Liver (tissue), 9 donors: ENCODE data around the gene TGM2. TPM values are rescaled to one million over a fixed set of nuclear protein-coding genes. Genes with fewer than 3 reads are reported as not detected.

Experiments
- DNase-seq: peaks from one replicate; pipeline ENCODE4 v3.0.0-alpha.2; 2017; ENCODE audit warnings: low spot score
- H3K27ac ChIP-seq, 2 donors: one replicate each; pipeline ENCODE4 v1.7.0; 2013; ENCODE audit warnings: inconsistent platforms in 2 of 2, low read length in 2 of 2, control low read depth in 1 of 2, low read depth in 1 of 2, mild to moderate bottlenecking in 1 of 2
- H3K27me3 ChIP-seq, 4 donors: one replicate each; pipeline versions ENCODE4 v1.6.1 to v1.7.0; 2013; ENCODE audit warnings: low read length in 3 of 4, inconsistent platforms in 1 of 4, mild to moderate bottlenecking in 1 of 4, moderate library complexity in 1 of 4; ENCODE audit not compliant: control insufficient read depth in 4 of 4, insufficient read depth in 4 of 4
- H3K36me3 ChIP-seq, 4 donors: one replicate each; pipeline versions ENCODE4 v1.6.1 to v1.7.0; 2013; ENCODE audit warnings: low read length in 3 of 4, mild to moderate bottlenecking in 3 of 4, low read depth in 1 of 4, moderate library complexity in 1 of 4; ENCODE audit not compliant: control insufficient read depth in 4 of 4, insufficient read depth in 3 of 4
- H3K4me1 ChIP-seq, 4 donors: one replicate each; pipeline versions ENCODE4 v1.6.1 to v1.7.0; 2013; ENCODE audit warnings: low read length in 3 of 4, mild to moderate bottlenecking in 3 of 4, moderate library complexity in 1 of 4; ENCODE audit not compliant: control insufficient read depth in 4 of 4, insufficient read depth in 4 of 4
- H3K4me3 ChIP-seq, 3 donors: one replicate each; pipeline versions ENCODE4 v1.6.1 to v1.7.0; 2013; ENCODE audit warnings: low read length in 3 of 3, control low read depth in 1 of 3, low read depth in 1 of 3, mild to moderate bottlenecking in 1 of 3
- H3K9ac ChIP-seq, 2 donors: one replicate each; pipeline ENCODE4 v1.7.0; 2013; ENCODE audit warnings: low read length in 2 of 2, mild to moderate bottlenecking in 2 of 2, moderate library complexity in 2 of 2, control low read depth in 1 of 2, low read depth in 1 of 2
- H3K9me3 ChIP-seq, 4 donors: one replicate each; pipeline versions ENCODE4 v1.6.1 to v1.7.0; 2013; ENCODE audit warnings: low read length in 3 of 4; ENCODE audit not compliant: control insufficient read depth in 4 of 4
- ATF3 ChIP-seq: IDR thresholded peaks from 2 replicates; pipeline ENCODE4 v1.6.1; 2016; ENCODE audit warnings: antibody characterized with exemption
- EGR1 ChIP-seq, 2 donors: IDR thresholded peaks; 2 replicates each; pipeline ENCODE4 v1.6.1; 2016 to 2018; ENCODE audit warnings: antibody characterized with exemption in 2 of 2, low read depth in 2 of 2
- FOXA1 ChIP-seq: IDR thresholded peaks from 2 replicates; pipeline ENCODE4 v1.6.1; 2016; ENCODE audit warnings: antibody characterized with exemption
- GABPA ChIP-seq, 2 donors: IDR thresholded peaks in 1 of 2; conservative IDR thresholded peaks in 1 of 2; 2 replicates each; pipeline ENCODE4 v1.6.1; 2016; ENCODE audit warnings: antibody characterized with exemption in 2 of 2, mild to moderate bottlenecking in 1 of 2, moderate library complexity in 1 of 2
- HNF4A ChIP-seq, 2 donors: conservative IDR thresholded peaks; 2 replicates each; pipeline ENCODE4 v1.6.1; 2016; ENCODE audit warnings: antibody characterized with exemption in 2 of 2, mild to moderate bottlenecking in 2 of 2
- HNF4G ChIP-seq: IDR thresholded peaks from 2 replicates; pipeline ENCODE4 v1.6.1; 2016; ENCODE audit warnings: antibody characterized with exemption
- JUND ChIP-seq, 2 donors: IDR thresholded peaks; 2 replicates each; pipeline ENCODE4 v1.6.1; 2016; ENCODE audit warnings: antibody characterized with exemption in 2 of 2
- MAX ChIP-seq: IDR thresholded peaks from 2 replicates; pipeline ENCODE4 v1.6.1; 2016; ENCODE audit warnings: antibody characterized with exemption
- NR2F2 ChIP-seq: IDR thresholded peaks from 2 replicates; pipeline ENCODE4 v1.6.1; 2016; ENCODE audit warnings: antibody characterized with exemption
- RAD21 ChIP-seq, 2 donors: IDR thresholded peaks; 2 replicates each; pipeline ENCODE4 v1.6.1; 2016; ENCODE audit warnings: antibody characterized with exemption in 2 of 2, mild to moderate bottlenecking in 2 of 2
- REST ChIP-seq: IDR thresholded peaks from 2 replicates; pipeline ENCODE4 v1.6.1; 2016; ENCODE audit warnings: antibody characterized with exemption, mild to moderate bottlenecking
- RXRA ChIP-seq, 2 donors: IDR thresholded peaks; 2 replicates each; pipeline ENCODE4 v1.6.1; 2017 to 2018; ENCODE audit warnings: antibody characterized with exemption in 2 of 2, mild to moderate bottlenecking in 1 of 2
- SP1 ChIP-seq: IDR thresholded peaks from 2 replicates; pipeline ENCODE4 v1.6.1; 2018; ENCODE audit warnings: antibody characterized with exemption, mild to moderate bottlenecking
- TAF1 ChIP-seq: conservative IDR thresholded peaks from 2 replicates; pipeline ENCODE4 v1.6.1; 2016; ENCODE audit warnings: antibody characterized with exemption, mild to moderate bottlenecking
- YY1 ChIP-seq: IDR thresholded peaks from 2 replicates; pipeline ENCODE4 v1.6.1; 2016; ENCODE audit warnings: antibody characterized with exemption, mild to moderate bottlenecking
- WGBS: extraction: QIAGEN DNeasy Blood & Tissue Kit; methylation state at CpG from one replicate; pipeline ENCODE4 v1.1.7; 2013; 5-methylcytosine and 5-hydroxymethylcytosine counted together
- polyA plus RNA-seq, 2 donors: library from polyadenylated mRNA; stranded (reverse) in 1 of 2; unstranded in 1 of 2; fragments of 200-250 nt in 1 of 2; fragments of >200 nt in 1 of 2; fragmentation: Nextera tagmentation in 1 of 2; extraction: Ambion mirVana in 1 of 2; gene quantifications; one replicate each; pipeline versions ENCODE4 v1.2.1 to v1.2.3, GENCODE V29; 2013 to 2015
- total RNA-seq, 2 donors: library from RNA; depleted of rRNA; stranded (reverse); fragments of >200 nt; gene quantifications; one replicate each; pipeline ENCODE4 v1.2.3, GENCODE V29; 2014
- donor health status: healthy.
- donor health status: healthy.
- donor health status: healthy.
- donor health status: healthy.
- donor health status: healthy.

Gene TGM2
- total and polyA plus RNA-seq, 4 donors = 106 to 375 (median 190) TPM

- no peak for DNase-seq
- Histone ChIP-seq H3K9ac (no peak overlapping the region), H3K9me3 (no peaks in the 10 kb centered on the region), H3K4me3 (no peak overlapping the region), H3K36me3 (peaks cover 5 to 50% (median 39%) of the 10 kb centered on the region in 4 donors), H3K4me1 (peaks cover 14 to 92% (median 71%) of the 10 kb centered on the region in 4 donors), H3K27ac (peak overlapping the region; percentile 13 to 36), H3K27me3 (no peaks in the 10 kb centered on the region)
- WGBS = 86% methylated on average over 9 of the region's 9 CpGs
- TF ChIP-seq EGR1 (IDR thresholded peaks at IDR 0.05; ENCODE audit: low read depth in 2 of 2) (no peak), REST (no peak), RXRA (IDR thresholded peaks at IDR 0.05) (no peak), ATF3 (no peak), TAF1 (no peak), YY1 (no peak), HNF4A (conservative IDR thresholded peaks at IDR 0.05) (no peak), MAX (no peak), SP1 (no peak), GABPA (IDR thresholded peaks at IDR 0.05 in 1 of 2, conservative IDR thresholded peaks at IDR 0.05 in 1 of 2) (no peak), HNF4G (no peak)
Observed at GRCh38 chr20:38148328-38149102, 16.6 kb downstream of the TGM2 start.

- WGBS = 92% methylated on average over 14 of the region's 14 CpGs
Observed at GRCh38 chr20:38147751-38148150, 17.3 kb downstream of the TGM2 start.

GRCh38 chr20:38147163-38147562 lies 17.9 kb downstream of the TGM2 start:
- Histone ChIP-seq H3K9ac (no peak overlapping the region), H3K4me3 (no peak overlapping the region), H3K27me3 (no peaks in the 10 kb centered on the region), H3K27ac (peak overlapping the region; percentile 13 to 33), H3K4me1 (peaks cover 18 to 89% (median 67%) of the 10 kb centered on the region in 4 donors), H3K9me3 (no peaks in the 10 kb centered on the region), H3K36me3 (peaks cover 5 to 53% (median 39%) of the 10 kb centered on the region in 4 donors)
- no peak for DNase-seq
- 88% methylated on average over 9 of the region's 9 CpGs for WGBS
- TF ChIP-seq JUND (IDR thresholded peaks at IDR 0.05) (no peak), RAD21 (IDR thresholded peaks at IDR 0.05) (no peak), EGR1 (IDR thresholded peaks at IDR 0.05; ENCODE audit: low read depth in 2 of 2) (no peak), GABPA (IDR thresholded peaks at IDR 0.05 in 1 of 2, conservative IDR thresholded peaks at IDR 0.05 in 1 of 2) (no peak), FOXA1 (no peak), NR2F2 (no peak)

More at GRCh38 chr20:38147751-38148150, 17.3 kb downstream of the TGM2 start:
- Histone ChIP-seq H3K27me3 (no peaks in the 10 kb centered on the region), H3K4me3 (no peak overlapping the region), H3K36me3 (peaks cover 5 to 53% (median 39%) of the 10 kb centered on the region in 4 donors), H3K27ac (peak overlapping the region; percentile 13 to 16), H3K9ac (no peak overlapping the region), H3K4me1 (peaks cover 17 to 93% (median 70%) of the 10 kb centered on the region in 4 donors), H3K9me3 (no peaks in the 10 kb centered on the region)
- DNase-seq = no peak
- TF ChIP-seq ATF3 = no peak
- TF ChIP-seq SP1 = no peak
- no peak for TF ChIP-seq FOXA1
